HCT116 (cell line): ENCODE data around the gene SNTN. TPM values are rescaled to one million over a fixed set of nuclear protein-coding genes. Genes with fewer than 3 reads are reported as not detected.

Experiments used
- ATAC-seq: fragments of 200-7000 bp; cut with Tn5 transposase; 2 replicates; pipeline ENCODE4 v1.9.1; 2020; ENCODE audit warnings: mild to moderate bottlenecking, moderate library complexity
- BruUV-seq: library from RNA; stranded (reverse); fragments of 400-500 nt; replicated peaks from 2 replicates; lab custom pipeline; 2021; lab: Mats Ljungman, UMichigan
- CTCF ChIA-PET: fragments of 300-600 bp; sonication (Branson Sonifier 250); formaldehyde crosslinking; loops from one replicate; lab custom pipeline; 2021; ENCODE audit warnings: antibody characterized with exemption; lab: Charles Lee
- POLR2A ChIA-PET: fragments of 300-600, 350-600 bp; sonication (Branson Sonifier 250); formaldehyde crosslinking; loops from one replicate; lab custom pipeline; 2021; ENCODE audit warnings: antibody characterized with exemption; lab: Charles Lee
- RAD21 ChIA-PET, 2 experiments: fragments of 300-600 bp; sonication (Branson Sonifier 250); formaldehyde crosslinking; loops; one replicate each; lab custom pipeline; 2023; ENCODE audit warnings: low total read pairs in 2 of 2; ENCODE audit not compliant: uncharacterized antibody in 2 of 2, unreplicated experiment in 2 of 2, low non-redundant PET in 1 of 2; lab: Charles Lee
- DNase-seq: peaks from one replicate; pipeline ENCODE4 v3.0.0-alpha.2; 2010; ENCODE audit warnings: low read depth, low spot score
- H2AFZ ChIP-seq: fragments of 200-600 bp; shearing (Covaris generic), sonication (generic); 2 replicates; pipeline ENCODE4 v1.6.1; 2017; ENCODE audit warnings: low read depth, mixed run types, mixed read lengths, antibody characterized with exemption, low read length; ENCODE audit not compliant: poor library complexity, severe bottlenecking
- H3K27ac ChIP-seq: 2 replicates; pipeline ENCODE4 v1.5.1; 2012; ENCODE audit warnings: low read depth, low read length
- H3K27me3 ChIP-seq: fragments of 200-600 bp; sonication (generic); 2 replicates; pipeline ENCODE4 v1.6.1; 2016; ENCODE audit warnings: mixed run types, low read length, mixed read lengths; ENCODE audit not compliant: insufficient read depth
- H3K36me3 ChIP-seq, 2 experiments: fragments of 200-500 bp in 1 of 2; fragments of 200-600 bp in 1 of 2; sonication (Bioruptor generic) in 1 of 2; sonication (generic) in 1 of 2; 2 replicates each; pipeline versions ENCODE4 v1.5.1 to v1.6.1; 2014 to 2016; ENCODE audit warnings: low read length in 2 of 2, inconsistent platforms in 1 of 2, mixed read lengths in 1 of 2, mixed run types in 1 of 2; ENCODE audit not compliant: insufficient read depth in 2 of 2, control insufficient read depth in 1 of 2
- H3K4me1 ChIP-seq, 2 experiments: fragments of 200-600 bp in 1 of 2; sonication (generic) in 1 of 2; 2 replicates each; pipeline versions ENCODE4 v1.5.1 to v1.6.1; 2012 to 2017; ENCODE audit warnings: low read length in 2 of 2, inconsistent platforms in 1 of 2, mild to moderate bottlenecking in 1 of 2, mixed read lengths in 1 of 2, mixed run types in 1 of 2, moderate library complexity in 1 of 2; ENCODE audit not compliant: insufficient read depth in 2 of 2, control insufficient read depth in 1 of 2
- H3K4me2 ChIP-seq: fragments of 200-600 bp; sonication (generic); 2 replicates; pipeline ENCODE4 v1.6.1; 2017; ENCODE audit warnings: mixed run types, low read length, mixed read lengths
- H3K4me3 ChIP-seq, 2 experiments: fragments of 200-600 bp in 1 of 2; sonication (generic) in 1 of 2; replicated peaks in 1 of 2; 2 replicates each; pipeline ENCODE4 v1.5.1; 2011 to 2016; ENCODE audit warnings: low read length in 2 of 2, control low read depth in 1 of 2, low read depth in 1 of 2, mild to moderate bottlenecking in 1 of 2, mixed read lengths in 1 of 2, mixed run types in 1 of 2
- H3K79me2 ChIP-seq: fragments of 200-600 bp; sonication (generic); 2 replicates; pipeline ENCODE4 v1.6.1; 2017; ENCODE audit warnings: mild to moderate bottlenecking, mixed run types, low read length, moderate library complexity, mixed read lengths; ENCODE audit not compliant: insufficient read depth
- H3K9ac ChIP-seq: fragments of 200-600 bp; sonication (generic); 2 replicates; pipeline ENCODE4 v1.6.1; 2016; ENCODE audit warnings: low read length, mixed read lengths
- H3K9me2 ChIP-seq: fragments of 200-600 bp; sonication (generic), shearing (Covaris generic); 2 replicates; pipeline ENCODE4 v1.6.1; 2017; ENCODE audit warnings: mixed run types, mild to moderate bottlenecking, moderate library complexity; ENCODE audit not compliant: insufficient read depth
- H3K9me3 ChIP-seq, 2 experiments: fragments of 200-500 bp in 1 of 2; fragments of 200-600 bp in 1 of 2; sonication (Bioruptor generic) in 1 of 2; sonication (generic) in 1 of 2; 2 replicates each; pipeline ENCODE4 v1.6.1; 2014 to 2017; ENCODE audit warnings: low read length in 2 of 2, mixed read lengths in 2 of 2, inconsistent platforms in 1 of 2, low read depth in 1 of 2, mild to moderate bottlenecking in 1 of 2, mixed run types in 1 of 2, moderate library complexity in 1 of 2; ENCODE audit not compliant: control insufficient read depth in 1 of 2, insufficient read depth in 1 of 2
- H4K20me1 ChIP-seq: fragments of 200-600 bp; sonication (generic), shearing (Covaris generic); 2 replicates; pipeline ENCODE4 v1.6.1; 2017; ENCODE audit warnings: mixed run types, mild to moderate bottlenecking, moderate library complexity; ENCODE audit not compliant: insufficient read depth
- ATF3 ChIP-seq: IDR thresholded peaks from 2 replicates; pipeline ENCODE4 v1.6.1; 2012
- CBX3 ChIP-seq: IDR thresholded peaks from 2 replicates; pipeline ENCODE4 v1.6.1; 2012; ENCODE audit warnings: low read depth
- CEBPB ChIP-seq: IDR thresholded peaks from 2 replicates; pipeline ENCODE4 v1.6.1; 2012; ENCODE audit warnings: low read depth
- EGR1 ChIP-seq: IDR thresholded peaks from 2 replicates; pipeline ENCODE4 v1.6.1; 2012; ENCODE audit warnings: low read depth
- EZH2 ChIP-seq: fragments of 200-600 bp; sonication (generic); IDR thresholded peaks from 2 replicates; pipeline ENCODE4 v1.6.1; 2017; ENCODE audit warnings: antibody characterized with exemption, mixed run types
- FOSL1 ChIP-seq: IDR thresholded peaks from 2 replicates; pipeline ENCODE4 v1.6.1; 2012; ENCODE audit warnings: low read depth
- JUND ChIP-seq: IDR thresholded peaks from 2 replicates; pipeline ENCODE4 v1.6.1; 2012
- POLR2A ChIP-seq: IDR thresholded peaks from 2 replicates; pipeline ENCODE4 v1.7.0; 2011; ENCODE audit warnings: borderline replicate concordance; ENCODE audit not compliant: insufficient read depth, insufficient read length; ENCODE audit errors: extremely low read depth
- RAD21 ChIP-seq: IDR thresholded peaks from 2 replicates; pipeline ENCODE4 v1.6.1; 2012; ENCODE audit warnings: low read depth, mild to moderate bottlenecking
- REST ChIP-seq: IDR thresholded peaks from 2 replicates; pipeline ENCODE4 v1.6.1; 2012; ENCODE audit warnings: low read depth
- SP1 ChIP-seq: IDR thresholded peaks from 2 replicates; pipeline ENCODE4 v1.6.1; 2012; ENCODE audit warnings: low read depth
- SRF ChIP-seq: IDR thresholded peaks from 2 replicates; pipeline ENCODE4 v1.6.1; 2012; ENCODE audit warnings: low read depth
- ZFX ChIP-seq: fragments of 450-650 bp; IDR thresholded peaks from 2 replicates; pipeline ENCODE4 v1.6.1; 2017
- intact Hi-C: fragments of 100-400 bp; cut with micrococcal nuclease; formaldehyde crosslinking; loops from 2 replicates; pipeline ENCODE4 v1.10.0; 2022
- total RNA-seq: library from RNA; stranded (reverse); gene quantifications from one replicate; pipeline ENCODE4 v1.2.1, GENCODE V29; 2021; ENCODE audit not compliant: unreplicated experiment
- TF ChIP-seq, protein P1 (sequence below): IDR thresholded peaks from 2 replicates; pipeline ENCODE4 v1.6.1; 2011; ENCODE audit warnings: mild to moderate bottlenecking, low read length, moderate library complexity; ENCODE audit not compliant: insufficient replicate concordance; ENCODE audit errors: extremely low read depth

The SNTN gene
- total RNA-seq, 1 experiment from 2014 or later: not detected

GRCh38 chr3:63624941-63625560 lies 27.4 kb upstream of the SNTN start (continued):
- no peak for TF ChIP-seq FOSL1
- no peak for TF ChIP-seq CBX3
- no peak for TF ChIP-seq ZFX
- no peak for TF ChIP-seq JUND
- no peak for TF ChIP-seq CEBPB
- no peak for TF ChIP-seq RAD21

DNA sequence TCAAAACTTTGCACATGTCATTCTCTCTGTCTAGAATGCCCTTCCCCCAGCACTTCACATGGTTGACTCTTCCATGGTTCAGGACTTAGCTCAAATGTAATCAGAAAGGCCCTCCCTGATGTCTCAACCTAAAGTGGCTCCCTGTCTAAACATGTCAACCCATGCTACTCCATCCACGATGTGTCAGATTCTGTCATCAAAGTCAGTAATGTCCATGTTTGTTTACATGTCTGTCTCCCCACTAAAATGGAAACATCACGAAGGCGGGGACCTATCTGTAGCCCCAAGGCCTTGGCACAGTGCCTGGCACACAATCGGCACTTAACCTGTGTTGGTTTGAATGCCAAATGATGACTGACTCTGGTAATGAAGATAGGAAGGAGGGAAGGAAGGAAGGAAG lies 20.8 kb upstream of the SNTN start:
- ATAC-seq (no peak), DNase-seq (no peak)
- H3K36me3 ChIP-seq: no peaks in the 10 kb centered on the region
- H4K20me1 ChIP-seq: no peaks in the 10 kb centered on the region
- H3K9me3 ChIP-seq: no peaks in the 10 kb centered on the region
- H3K79me2 ChIP-seq: no peaks in the 10 kb centered on the region
- TF ChIP-seq FOSL1 (no peak), RAD21 (no peak), ZFX (no peak), POLR2A (no peak), SRF (no peak), CBX3 (no peak), REST (no peak), ATF3 (no peak), EZH2 (no peak), SP1 (no peak), EGR1 (no peak), JUND (no peak), CEBPB (no peak)
- TF ChIP-seq, protein P1, sequence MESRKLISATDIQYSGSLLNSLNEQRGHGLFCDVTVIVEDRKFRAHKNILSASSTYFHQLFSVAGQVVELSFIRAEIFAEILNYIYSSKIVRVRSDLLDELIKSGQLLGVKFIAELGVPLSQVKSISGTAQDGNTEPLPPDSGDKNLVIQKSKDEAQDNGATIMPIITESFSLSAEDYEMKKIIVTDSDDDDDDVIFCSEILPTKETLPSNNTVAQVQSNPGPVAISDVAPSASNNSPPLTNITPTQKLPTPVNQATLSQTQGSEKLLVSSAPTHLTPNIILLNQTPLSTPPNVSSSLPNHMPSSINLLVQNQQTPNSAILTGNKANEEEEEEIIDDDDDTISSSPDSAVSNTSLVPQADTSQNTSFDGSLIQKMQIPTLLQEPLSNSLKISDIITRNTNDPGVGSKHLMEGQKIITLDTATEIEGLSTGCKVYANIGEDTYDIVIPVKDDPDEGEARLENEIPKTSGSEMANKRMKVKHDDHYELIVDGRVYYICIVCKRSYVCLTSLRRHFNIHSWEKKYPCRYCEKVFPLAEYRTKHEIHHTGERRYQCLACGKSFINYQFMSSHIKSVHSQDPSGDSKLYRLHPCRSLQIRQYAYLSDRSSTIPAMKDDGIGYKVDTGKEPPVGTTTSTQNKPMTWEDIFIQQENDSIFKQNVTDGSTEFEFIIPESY: no peak
- intact Hi-C loops: no loop called here
- 0 out of 2 replicates have a peak, but pooled peaks cover 14% of the 10 kb centered on the region for H3K27me3 ChIP-seq
- no TSS peak for BruUV-seq
- no peaks in the 10 kb centered on the region for H3K4me1 ChIP-seq
- no peak overlapping the region for H3K9ac ChIP-seq
- H3K4me3 ChIP-seq: no peak overlapping the region
- POLR2A ChIA-PET: no interaction called here
- CTCF ChIA-PET: no interaction called here
- H3K9me2 ChIP-seq: no peaks in the 10 kb centered on the region
- RAD21 ChIA-PET: no interaction called here
- H3K4me2 ChIP-seq: no peak overlapping the region
- no peak overlapping the region for H2AFZ ChIP-seq
- no peak overlapping the region for H3K27ac ChIP-seq
